ENCODE data around the gene NTNG2. TPM values are rescaled to one million over a fixed set of nuclear protein-coding genes. Genes with fewer than 3 reads are reported as not detected.

NTNG2 gene
- total and polyA plus RNA-seq, 2 of the 13 experiments (the other 11 are each of a cell fraction or from before 2014, with no cell fraction given): 0.02 to 0.36 TPM

DNA sequence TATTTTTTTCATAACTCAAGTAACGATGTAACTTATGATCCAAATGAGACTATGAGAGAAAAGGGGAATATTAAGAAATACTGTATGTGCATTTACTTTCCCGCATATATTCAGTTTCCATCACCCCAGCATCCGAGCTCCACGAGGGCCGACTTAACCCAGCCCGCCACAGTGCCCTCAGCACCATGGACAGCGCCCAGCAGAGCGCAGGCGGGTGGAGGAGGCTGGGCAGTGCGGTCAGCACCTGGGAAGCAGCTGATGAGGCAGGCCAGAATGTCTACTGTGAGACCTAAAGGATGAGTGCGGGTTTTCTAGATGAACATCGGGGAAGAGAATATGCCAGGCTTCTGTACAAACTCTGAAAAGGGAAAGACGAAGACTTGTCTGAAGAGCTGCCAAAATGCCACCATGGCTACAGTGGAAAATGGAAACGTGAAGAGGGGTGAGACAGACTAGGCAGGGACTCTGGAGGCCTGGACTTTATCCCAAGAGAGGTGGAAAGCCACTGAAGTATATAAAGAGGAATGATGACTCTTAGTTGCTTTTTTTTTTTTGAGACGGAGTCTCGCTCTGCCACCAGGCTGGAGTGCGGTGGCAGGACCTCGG lies 47.7 kb upstream of the NTNG2 start (continued):
- no peak for TF ChIP-seq RBAK (CRISPR knock-in tag; IDR thresholded peaks at IDR 0.05)
- TF ChIP-seq, protein P1, sequence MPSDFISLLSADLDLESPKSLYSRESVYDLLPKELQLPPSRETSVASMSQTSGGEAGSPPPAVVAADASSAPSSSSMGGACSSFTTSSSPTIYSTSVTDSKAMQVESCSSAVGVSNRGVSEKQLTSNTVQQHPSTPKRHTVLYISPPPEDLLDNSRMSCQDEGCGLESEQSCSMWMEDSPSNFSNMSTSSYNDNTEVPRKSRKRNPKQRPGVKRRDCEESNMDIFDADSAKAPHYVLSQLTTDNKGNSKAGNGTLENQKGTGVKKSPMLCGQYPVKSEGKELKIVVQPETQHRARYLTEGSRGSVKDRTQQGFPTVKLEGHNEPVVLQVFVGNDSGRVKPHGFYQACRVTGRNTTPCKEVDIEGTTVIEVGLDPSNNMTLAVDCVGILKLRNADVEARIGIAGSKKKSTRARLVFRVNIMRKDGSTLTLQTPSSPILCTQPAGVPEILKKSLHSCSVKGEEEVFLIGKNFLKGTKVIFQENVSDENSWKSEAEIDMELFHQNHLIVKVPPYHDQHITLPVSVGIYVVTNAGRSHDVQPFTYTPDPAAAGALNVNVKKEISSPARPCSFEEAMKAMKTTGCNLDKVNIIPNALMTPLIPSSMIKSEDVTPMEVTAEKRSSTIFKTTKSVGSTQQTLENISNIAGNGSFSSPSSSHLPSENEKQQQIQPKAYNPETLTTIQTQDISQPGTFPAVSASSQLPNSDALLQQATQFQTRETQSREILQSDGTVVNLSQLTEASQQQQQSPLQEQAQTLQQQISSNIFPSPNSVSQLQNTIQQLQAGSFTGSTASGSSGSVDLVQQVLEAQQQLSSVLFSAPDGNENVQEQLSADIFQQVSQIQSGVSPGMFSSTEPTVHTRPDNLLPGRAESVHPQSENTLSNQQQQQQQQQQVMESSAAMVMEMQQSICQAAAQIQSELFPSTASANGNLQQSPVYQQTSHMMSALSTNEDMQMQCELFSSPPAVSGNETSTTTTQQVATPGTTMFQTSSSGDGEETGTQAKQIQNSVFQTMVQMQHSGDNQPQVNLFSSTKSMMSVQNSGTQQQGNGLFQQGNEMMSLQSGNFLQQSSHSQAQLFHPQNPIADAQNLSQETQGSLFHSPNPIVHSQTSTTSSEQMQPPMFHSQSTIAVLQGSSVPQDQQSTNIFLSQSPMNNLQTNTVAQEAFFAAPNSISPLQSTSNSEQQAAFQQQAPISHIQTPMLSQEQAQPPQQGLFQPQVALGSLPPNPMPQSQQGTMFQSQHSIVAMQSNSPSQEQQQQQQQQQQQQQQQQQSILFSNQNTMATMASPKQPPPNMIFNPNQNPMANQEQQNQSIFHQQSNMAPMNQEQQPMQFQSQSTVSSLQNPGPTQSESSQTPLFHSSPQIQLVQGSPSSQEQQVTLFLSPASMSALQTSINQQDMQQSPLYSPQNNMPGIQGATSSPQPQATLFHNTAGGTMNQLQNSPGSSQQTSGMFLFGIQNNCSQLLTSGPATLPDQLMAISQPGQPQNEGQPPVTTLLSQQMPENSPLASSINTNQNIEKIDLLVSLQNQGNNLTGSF (CRISPR knock-in tag; IDR thresholded peaks at IDR 0.05): peak; percentile 98
- TF ChIP-seq, protein P2, sequence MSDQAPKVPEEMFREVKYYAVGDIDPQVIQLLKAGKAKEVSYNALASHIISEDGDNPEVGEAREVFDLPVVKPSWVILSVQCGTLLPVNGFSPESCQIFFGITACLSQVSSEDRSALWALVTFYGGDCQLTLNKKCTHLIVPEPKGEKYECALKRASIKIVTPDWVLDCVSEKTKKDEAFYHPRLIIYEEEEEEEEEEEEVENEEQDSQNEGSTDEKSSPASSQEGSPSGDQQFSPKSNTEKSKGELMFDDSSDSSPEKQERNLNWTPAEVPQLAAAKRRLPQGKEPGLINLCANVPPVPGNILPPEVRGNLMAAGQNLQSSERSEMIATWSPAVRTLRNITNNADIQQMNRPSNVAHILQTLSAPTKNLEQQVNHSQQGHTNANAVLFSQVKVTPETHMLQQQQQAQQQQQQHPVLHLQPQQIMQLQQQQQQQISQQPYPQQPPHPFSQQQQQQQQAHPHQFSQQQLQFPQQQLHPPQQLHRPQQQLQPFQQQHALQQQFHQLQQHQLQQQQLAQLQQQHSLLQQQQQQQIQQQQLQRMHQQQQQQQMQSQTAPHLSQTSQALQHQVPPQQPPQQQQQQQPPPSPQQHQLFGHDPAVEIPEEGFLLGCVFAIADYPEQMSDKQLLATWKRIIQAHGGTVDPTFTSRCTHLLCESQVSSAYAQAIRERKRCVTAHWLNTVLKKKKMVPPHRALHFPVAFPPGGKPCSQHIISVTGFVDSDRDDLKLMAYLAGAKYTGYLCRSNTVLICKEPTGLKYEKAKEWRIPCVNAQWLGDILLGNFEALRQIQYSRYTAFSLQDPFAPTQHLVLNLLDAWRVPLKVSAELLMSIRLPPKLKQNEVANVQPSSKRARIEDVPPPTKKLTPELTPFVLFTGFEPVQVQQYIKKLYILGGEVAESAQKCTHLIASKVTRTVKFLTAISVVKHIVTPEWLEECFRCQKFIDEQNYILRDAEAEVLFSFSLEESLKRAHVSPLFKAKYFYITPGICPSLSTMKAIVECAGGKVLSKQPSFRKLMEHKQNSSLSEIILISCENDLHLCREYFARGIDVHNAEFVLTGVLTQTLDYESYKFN (CRISPR knock-in tag; conservative IDR thresholded peaks at IDR 0.05): 0 out of 2 replicates have a peak, but pooled peaks have one; percentile 45
- TF ChIP-seq ZNF720 (CRISPR knock-in tag; IDR thresholded peaks at IDR 0.05): peak; percentile 96; the same call in 1 of the 2 replicates
- peak; percentile 80; the same call in 1 of the 2 replicates for TF ChIP-seq ZKSCAN8 (CRISPR knock-in tag; IDR thresholded peaks at IDR 0.05; ENCODE audit: borderline replicate concordance)
- peak; percentile 85; the same call in 1 of the 2 replicates for TF ChIP-seq RELA (CRISPR knock-in tag; IDR thresholded peaks at IDR 0.05)
- TF ChIP-seq PPARG (CRISPR knock-in tag; conservative IDR thresholded peaks at IDR 0.05): peak; percentile 83
- TF ChIP-seq ESRRA (CRISPR knock-in tag; IDR thresholded peaks at IDR 0.05; ENCODE audit: low read depth): no peak
- no peak for TF ChIP-seq CENPX (CRISPR knock-in tag; IDR thresholded peaks at IDR 0.05)
- TF ChIP-seq HDAC1 (CRISPR knock-in tag; IDR thresholded peaks at IDR 0.05): peak; percentile 76
- TF ChIP-seq ZNF3 (CRISPR knock-in tag; IDR thresholded peaks at IDR 0.05): peak; percentile 80; the same call in 1 of the 2 replicates
- TF ChIP-seq NR3C1 (CRISPR knock-in tag; IDR thresholded peaks at IDR 0.05): peak; percentile 88; the same call in 1 of the 2 replicates
- peak; percentile 91 for TF ChIP-seq ZNF782 (CRISPR knock-in tag; IDR thresholded peaks at IDR 0.05; ENCODE audit: borderline replicate concordance)
- peak; percentile 88; the same call in 1 of the 2 replicates for TF ChIP-seq SMYD3 (CRISPR knock-in tag; IDR thresholded peaks at IDR 0.05)
- no peak for TF ChIP-seq ZNF121 (CRISPR knock-in tag; IDR thresholded peaks at IDR 0.05)
- no peak for TF ChIP-seq SMARCC2 (IDR thresholded peaks at IDR 0.05)
- TF ChIP-seq, protein P3, sequence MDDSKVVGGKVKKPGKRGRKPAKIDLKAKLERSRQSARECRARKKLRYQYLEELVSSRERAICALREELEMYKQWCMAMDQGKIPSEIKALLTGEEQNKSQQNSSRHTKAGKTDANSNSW (CRISPR knock-in tag; IDR thresholded peaks at IDR 0.05; ENCODE audit: borderline replicate concordance): no peak; the same call in 1 of the 2 replicates
- no peak for TF ChIP-seq ZMYM3 (CRISPR knock-in tag; IDR thresholded peaks at IDR 0.05)
- peak; percentile 85; the same call in 1 of the 2 replicates for TF ChIP-seq ZNF570 (CRISPR knock-in tag; IDR thresholded peaks at IDR 0.05; ENCODE audit: borderline replicate concordance)
- TF ChIP-seq, protein P4, sequence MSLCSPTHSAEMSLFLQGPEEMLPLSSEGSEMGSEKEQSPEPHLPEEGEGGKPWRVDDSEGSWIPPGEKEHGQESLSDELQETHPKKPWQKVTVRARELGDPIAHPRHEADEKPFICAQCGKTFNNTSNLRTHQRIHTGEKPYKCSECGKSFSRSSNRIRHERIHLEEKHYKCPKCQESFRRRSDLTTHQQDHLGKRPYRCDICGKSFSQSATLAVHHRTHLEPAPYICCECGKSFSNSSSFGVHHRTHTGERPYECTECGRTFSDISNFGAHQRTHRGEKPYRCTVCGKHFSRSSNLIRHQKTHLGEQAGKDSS (CRISPR knock-in tag; IDR thresholded peaks at IDR 0.05; ENCODE audit: borderline replicate concordance, low read depth): peak; percentile 92; the same call in 1 of the 2 replicates
- TF ChIP-seq ONECUT2 (CRISPR knock-in tag; IDR thresholded peaks at IDR 0.05): peak; percentile 83

Measured in HepG2 (cell line).